CD14-positive monocyte (primary cell): ENCODE data around the gene GTF3C2. TPM values are rescaled to one million over a fixed set of nuclear protein-coding genes. Genes with fewer than 3 reads are reported as not detected.

Experiments used
- DNase-seq, 3 donors: peaks; one replicate each; pipeline ENCODE4 v3.0.0-alpha.2; 2011 to 2022
- H2AFZ ChIP-seq: 2 replicates; pipeline ENCODE4 v1.6.0; 2012; ENCODE audit warnings: mild to moderate bottlenecking, low read depth, low read length, inconsistent platforms; ENCODE audit not compliant: insufficient read depth, poor library complexity, severe bottlenecking
- H3K27ac ChIP-seq, 2 donors: 1 replicate in 1 of 2; 2 replicates in 1 of 2; pipeline ENCODE4 v1.5.1; 2012 to 2013; ENCODE audit warnings: low read length in 2 of 2, control low read depth in 1 of 2, inconsistent platforms in 1 of 2, low read depth in 1 of 2, mild to moderate bottlenecking in 1 of 2
- H3K27me3 ChIP-seq, 2 donors: one replicate each; pipeline versions ENCODE4 v1.6.0 to v1.6.1; 2011 to 2013; ENCODE audit warnings: low read length in 2 of 2; ENCODE audit not compliant: control insufficient read depth in 2 of 2, insufficient read depth in 2 of 2
- H3K36me3 ChIP-seq, 2 donors: replicated peaks in 1 of 2; 1 replicate in 1 of 2; 2 replicates in 1 of 2; pipeline versions ENCODE4 v1.5.1 to v1.6.1; 2012 to 2013; ENCODE audit warnings: low read length in 2 of 2, control low read depth in 1 of 2, inconsistent platforms in 1 of 2, mild to moderate bottlenecking in 1 of 2; ENCODE audit not compliant: insufficient read depth in 2 of 2, control insufficient read depth in 1 of 2
- H3K4me1 ChIP-seq, 2 donors: 1 replicate in 1 of 2; 2 replicates in 1 of 2; pipeline versions ENCODE4 v1.5.1 to v1.6.1; 2012 to 2013; ENCODE audit warnings: low read length in 2 of 2, control low read depth in 1 of 2, inconsistent platforms in 1 of 2, mild to moderate bottlenecking in 1 of 2, moderate library complexity in 1 of 2; ENCODE audit not compliant: insufficient read depth in 2 of 2, control insufficient read depth in 1 of 2
- H3K4me2 ChIP-seq: replicated peaks from 2 replicates; pipeline ENCODE3; 2012; ENCODE audit warnings: low read length, moderate library complexity, mild to moderate bottlenecking; ENCODE audit not compliant: poor library complexity, severe bottlenecking; ENCODE audit errors: extremely low read depth
- H3K4me3 ChIP-seq, 3 experiments: fragments of 200-600 bp in 1 of 3; sonication (generic) in 1 of 3; replicated peaks in 1 of 3; 1 replicate in 2 of 3; 2 replicates in 1 of 3; pipeline ENCODE4 v1.5.1; 2011 to 2013; ENCODE audit warnings: low read length in 3 of 3, mild to moderate bottlenecking in 3 of 3, control low read depth in 2 of 3, low read depth in 2 of 3, inconsistent platforms in 1 of 3, moderate library complexity in 1 of 3
- H3K79me2 ChIP-seq: 2 replicates; pipeline ENCODE4 v1.6.0; 2012; ENCODE audit warnings: mild to moderate bottlenecking, control low read depth, inconsistent platforms, low read length, moderate library complexity; ENCODE audit not compliant: insufficient read depth
- H3K9ac ChIP-seq: 2 replicates; pipeline ENCODE4 v1.6.0; 2017; ENCODE audit warnings: low read length, mild to moderate bottlenecking; ENCODE audit not compliant: insufficient read depth, poor library complexity, severe bottlenecking
- H3K9me3 ChIP-seq, 2 donors: replicated peaks in 1 of 2; 1 replicate in 1 of 2; 2 replicates in 1 of 2; pipeline versions ENCODE4 v1.5.1 to v1.6.1; 2012 to 2013; ENCODE audit warnings: low read length in 2 of 2, control low read depth in 1 of 2; ENCODE audit not compliant: control insufficient read depth in 1 of 2, insufficient read depth in 1 of 2
- H4K20me1 ChIP-seq: 2 replicates; pipeline ENCODE4 v1.6.0; 2012; ENCODE audit warnings: mild to moderate bottlenecking, low read length, control low read depth, moderate library complexity; ENCODE audit not compliant: insufficient read depth
- H3K27ac Mint-ChIP-seq, 7 donors: one replicate each; pipeline ENCODE4 v1.8.0; 2020; ENCODE audit warnings: mild to moderate bottlenecking in 7 of 7, mixed read lengths in 7 of 7, moderate library complexity in 6 of 7, inconsistent platforms in 2 of 7
- H3K27me3 Mint-ChIP-seq, 3 donors: one replicate each; pipeline ENCODE4 v1.8.0; 2021 to 2022; ENCODE audit warnings: low read depth in 3 of 3, mild to moderate bottlenecking in 3 of 3, mixed read lengths in 3 of 3, moderate library complexity in 3 of 3, inconsistent platforms in 1 of 3
- H3K36me3 Mint-ChIP-seq, 2 donors: one replicate each; pipeline ENCODE4 v1.8.0; 2020; ENCODE audit warnings: mixed read lengths in 2 of 2, inconsistent platforms in 1 of 2, mild to moderate bottlenecking in 1 of 2
- H3K4me1 Mint-ChIP-seq: one replicate; pipeline ENCODE4 v1.8.0; 2020; ENCODE audit warnings: mild to moderate bottlenecking, mixed read lengths
- H3K4me3 Mint-ChIP-seq, 2 donors: one replicate each; pipeline ENCODE4 v1.8.0; 2020; ENCODE audit warnings: mild to moderate bottlenecking in 2 of 2, mixed read lengths in 2 of 2, moderate library complexity in 1 of 2
- H3K9me3 Mint-ChIP-seq, 7 donors: one replicate each; pipeline ENCODE4 v1.8.0; 2020 to 2022; ENCODE audit warnings: mixed read lengths in 7 of 7, mild to moderate bottlenecking in 6 of 7, moderate library complexity in 6 of 7, inconsistent platforms in 2 of 7
- CTCF ChIP-seq: fragments of 200-600 bp; IDR thresholded peaks from one replicate; pipeline ENCODE4 v1.8.0; 2022; ENCODE audit warnings: antibody characterized with exemption, mild to moderate bottlenecking
- WGBS: methylation state at CpG from one replicate; pipeline ENCODE4 v1.1.5; 2013; ENCODE audit warnings: missing lambda C conversion rate; ENCODE audit not compliant: insufficient coverage; 5-methylcytosine and 5-hydroxymethylcytosine counted together
- intact Hi-C, 2 donors: fragments of 100-400 bp; cut with micrococcal nuclease; formaldehyde crosslinking; loops; one replicate each; pipeline versions ENCODE4 v1.15.0 to v1.15.1; 2023
- polyA plus RNA-seq, 3 donors: library from polyadenylated mRNA; depleted of rRNA in 1 of 3; unstranded in 2 of 3; stranded (reverse) in 1 of 3; fragments of 300-500 nt in 2 of 3; fragments of >200 nt in 1 of 3; fragmentation: Illumina TruSeq in 2 of 3; gene quantifications; 1 replicate in 2 of 3; 2 replicates in 1 of 3; pipeline ENCODE4 v1.2.3, GENCODE V29; 2012 to 2021

Gene GTF3C2
- polyA plus RNA-seq, 3 donors, result 34.4 to 70.8 (median 41.7) TPM

- H3K36me3 Mint-ChIP-seq, result no peaks in the 10 kb centered on the region
- intact Hi-C loops, result loop anchor here (2.0 to 5.0 kb wide), 2 partner anchors 183 to 184 kb away; no protein-coding TSS in a partner anchor
- H2AFZ ChIP-seq, result no peak overlapping the region
- no peak overlapping the region for H3K4me3 Mint-ChIP-seq
- TF ChIP-seq CTCF, result no peak
- no peak for DNase-seq
- H3K9ac ChIP-seq, result no peak overlapping the region
- no peak overlapping the region for H3K4me2 ChIP-seq
- no CpG with 5 or more reads among the region's 3 CpGs for WGBS
- H3K27me3 Mint-ChIP-seq, result peaks cover 4 to 18% (median 15%) of the 10 kb centered on the region in 3 donors
- H3K4me1 ChIP-seq, result peaks cover 0 to 6% of the 10 kb centered on the region in 2 donors
- H3K36me3 ChIP-seq, result no peaks in the 10 kb centered on the region
- H3K27ac Mint-ChIP-seq, result no peak overlapping the region
- no peaks in the 10 kb centered on the region for H3K79me2 ChIP-seq
- no peaks in the 10 kb centered on the region for H3K27me3 ChIP-seq
- H3K4me3 ChIP-seq, result no peak overlapping the region
- peaks cover 7% of the 10 kb centered on the region for H3K4me1 Mint-ChIP-seq
- no peak overlapping the region for H3K27ac ChIP-seq
- no peaks in the 10 kb centered on the region for H3K9me3 Mint-ChIP-seq
- no peaks in the 10 kb centered on the region for H4K20me1 ChIP-seq
- H3K9me3 ChIP-seq, result no peaks in the 10 kb centered on the region
Measured at GRCh38 chr2:27281442-27281841, 75.1 kb downstream of the GTF3C2 start.

DNA sequence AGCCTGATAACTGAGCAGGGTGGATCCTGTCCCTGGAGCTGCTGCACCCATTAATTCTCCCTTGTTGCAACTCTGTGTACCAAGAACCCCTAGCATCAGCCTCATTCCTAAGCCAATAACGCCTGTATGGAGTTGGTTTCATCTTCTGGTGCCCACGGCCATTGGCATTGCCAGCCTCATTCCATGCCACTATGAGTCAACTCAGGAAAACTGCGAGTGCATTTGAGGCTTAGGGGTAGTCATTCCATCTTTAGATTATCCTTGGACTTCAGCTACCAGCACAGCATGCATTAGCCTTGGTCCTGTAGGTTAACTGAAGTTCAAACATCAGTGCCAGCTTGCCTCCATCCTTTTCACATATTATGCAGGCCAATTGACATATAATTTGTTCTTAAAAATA, 75.7 kb downstream of the GTF3C2 start:
- Mint-ChIP-seq H3K27me3 (peaks cover 6 to 18% (median 15%) of the 10 kb centered on the region in 3 donors), H3K27ac (no peak overlapping the region), H3K4me1 (peaks cover 7% of the 10 kb centered on the region), H3K9me3 (no peaks in the 10 kb centered on the region), H3K36me3 (no peaks in the 10 kb centered on the region), H3K4me3 (no peak overlapping the region)
- Histone ChIP-seq H3K4me2 (no peak overlapping the region), H3K27me3 (no peaks in the 10 kb centered on the region), H3K4me1 (peaks cover 0 to 6% of the 10 kb centered on the region in 2 donors), H3K9ac (no peak overlapping the region), H3K36me3 (no peaks in the 10 kb centered on the region), H3K9me3 (no peaks in the 10 kb centered on the region), H2AFZ (no peak overlapping the region), H3K27ac (no peak overlapping the region), H3K4me3 (no peak overlapping the region), H3K79me2 (no peaks in the 10 kb centered on the region), H4K20me1 (no peaks in the 10 kb centered on the region)
- DNase-seq, result no peak
- intact Hi-C loops, result loop anchor here (2.0 to 5.0 kb wide), 2 partner anchors 182 to 184 kb away; no protein-coding TSS in a partner anchor
- TF ChIP-seq CTCF, result no peak
- WGBS, result 92% methylated on average over 2 of the region's 3 CpGs
